Measurements from ENCODE around the gene DAP3.
"Not testable (repeated sequence)": the region's sequence is repeated elsewhere in the genome, so short reads cannot be mapped to it uniquely, and the experiment has no call there.

DAP3 gene

GRCh38 chr1:155760751-155761475, 72.0 kb downstream of the DAP3 start:
- CTCF ChIA-PET, result no interaction called here

GRCh38 chr1:155761736-155762405, 73.0 kb downstream of the DAP3 start:
- POLR2A ChIA-PET, result no interaction called here
- CTCF ChIA-PET, result no interaction called here
- H3K4me3 ChIP-seq (ENCODE audit: low read depth, low read length), result no peak overlapping the region
- no peak for DNase-seq (ENCODE audit: low read depth, low spot score)
- TF ChIP-seq, protein P1, sequence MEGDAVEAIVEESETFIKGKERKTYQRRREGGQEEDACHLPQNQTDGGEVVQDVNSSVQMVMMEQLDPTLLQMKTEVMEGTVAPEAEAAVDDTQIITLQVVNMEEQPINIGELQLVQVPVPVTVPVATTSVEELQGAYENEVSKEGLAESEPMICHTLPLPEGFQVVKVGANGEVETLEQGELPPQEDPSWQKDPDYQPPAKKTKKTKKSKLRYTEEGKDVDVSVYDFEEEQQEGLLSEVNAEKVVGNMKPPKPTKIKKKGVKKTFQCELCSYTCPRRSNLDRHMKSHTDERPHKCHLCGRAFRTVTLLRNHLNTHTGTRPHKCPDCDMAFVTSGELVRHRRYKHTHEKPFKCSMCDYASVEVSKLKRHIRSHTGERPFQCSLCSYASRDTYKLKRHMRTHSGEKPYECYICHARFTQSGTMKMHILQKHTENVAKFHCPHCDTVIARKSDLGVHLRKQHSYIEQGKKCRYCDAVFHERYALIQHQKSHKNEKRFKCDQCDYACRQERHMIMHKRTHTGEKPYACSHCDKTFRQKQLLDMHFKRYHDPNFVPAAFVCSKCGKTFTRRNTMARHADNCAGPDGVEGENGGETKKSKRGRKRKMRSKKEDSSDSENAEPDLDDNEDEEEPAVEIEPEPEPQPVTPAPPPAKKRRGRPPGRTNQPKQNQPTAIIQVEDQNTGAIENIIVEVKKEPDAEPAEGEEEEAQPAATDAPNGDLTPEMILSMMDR (IDR thresholded peaks at IDR 0.05; ENCODE audit: insufficient read depth, low read length, missing control alignments), result no peak

More at GRCh38 chr1:155760751-155761475, 72.0 kb downstream of the DAP3 start:
- POLR2A ChIA-PET, result no interaction called here
- DNase-seq (ENCODE audit: low read depth, low spot score), result no peak
- TF ChIP-seq, protein P1 (IDR thresholded peaks at IDR 0.05; ENCODE audit: insufficient read depth, low read length, missing control alignments), result no peak
- no peak overlapping the region for H3K4me3 ChIP-seq (ENCODE audit: low read depth, low read length)

- POLR2A ChIA-PET, result interaction anchor here (0.6 kb wide), 1 partner anchor 217 kb away, joined by 3 read pairs; no protein-coding TSS in a partner anchor
- CTCF ChIA-PET; H3K4me3 ChIP-seq (ENCODE audit: low read depth, low read length): not testable (repeated sequence)
- DNase-seq (ENCODE audit: low read depth, low spot score), result peak; percentile 54
Measured at GRCh38 chr1:155763090-155763815, 74.4 kb downstream of the DAP3 start.

DNA sequence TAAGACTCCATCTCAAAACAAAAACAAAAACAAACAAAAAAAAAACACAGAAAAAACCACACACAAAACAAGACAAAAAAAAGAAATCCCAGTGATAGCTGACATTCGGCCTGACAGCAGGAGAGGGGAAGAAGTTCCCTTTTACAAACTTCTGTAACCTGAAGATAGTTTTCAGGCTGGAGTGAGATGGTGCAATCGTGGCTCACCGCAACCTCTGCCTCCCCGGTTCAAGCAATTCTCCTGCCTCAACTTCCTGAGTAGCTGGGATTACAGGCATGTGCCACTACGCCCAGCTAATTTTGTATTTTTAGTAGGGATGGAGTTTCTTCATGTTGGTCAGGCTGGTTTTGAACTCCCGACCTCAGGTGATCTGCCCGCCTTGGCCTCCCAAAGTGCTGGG, 75.1 kb downstream of the DAP3 start:
- POLR2A ChIA-PET, result interaction anchor here (0.6 kb wide), 1 partner anchor 217 kb away, joined by 3 read pairs; no protein-coding TSS in a partner anchor
- DNase-seq (ENCODE audit: low read depth, low spot score); H3K4me3 ChIP-seq (ENCODE audit: low read depth, low read length); CTCF ChIA-PET: not testable (repeated sequence)

GRCh38 chr1:155767399-155767989, 78.6 kb downstream of the DAP3 start:
- POLR2A ChIA-PET; CTCF ChIA-PET; H3K4me3 ChIP-seq (ENCODE audit: low read depth, low read length); DNase-seq (ENCODE audit: low read depth, low spot score): not testable (repeated sequence)

DNA sequence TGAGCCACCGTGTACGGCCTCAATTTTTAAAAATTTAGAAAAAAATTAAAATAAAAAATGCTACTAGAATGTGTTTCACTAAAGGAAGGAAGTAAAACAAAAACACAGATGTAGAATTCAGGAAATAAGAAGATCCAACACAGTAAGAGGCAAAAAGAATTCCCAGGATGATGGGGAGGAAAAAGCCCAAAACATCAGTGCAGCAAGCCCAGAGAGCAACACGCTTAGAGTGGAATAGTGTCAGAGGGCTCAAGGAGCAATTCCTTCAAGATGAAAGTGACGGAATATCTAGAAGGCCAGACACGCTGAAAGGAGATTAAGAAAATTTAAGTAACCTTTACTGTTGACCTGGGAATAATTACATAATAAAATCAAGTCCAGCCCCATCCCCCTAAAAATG, 80.4 kb downstream of the DAP3 start:
- POLR2A ChIA-PET, result no interaction called here
- no peak overlapping the region for H3K4me3 ChIP-seq (ENCODE audit: low read depth, low read length)
- TF ChIP-seq, protein P1 (IDR thresholded peaks at IDR 0.05; ENCODE audit: insufficient read depth, low read length, missing control alignments), result no peak
- CTCF ChIA-PET, result no interaction called here
- no peak for DNase-seq (ENCODE audit: low read depth, low spot score)

GRCh38 chr1:155773221-155773620, 84.3 kb downstream of the DAP3 start:
- DNase-seq (ENCODE audit: low read depth, low spot score), result no peak
- no peak overlapping the region for H3K4me3 ChIP-seq (ENCODE audit: low read depth, low read length)
- TF ChIP-seq, protein P1 (IDR thresholded peaks at IDR 0.05; ENCODE audit: insufficient read depth, low read length, missing control alignments), result no peak
- ChIA-PET CTCF (no interaction called here), POLR2A (no interaction called here)

Data from AG04449 (cell line).